Amygdala (tissue), 56 donors: ENCODE measurements around the gene TSPAN14.

Experiments used
- DNase-seq, 56 donors: peaks; one replicate each; lab custom pipeline; 2025; lab: John Stamatoyannopoulos, UW

The TSPAN14 gene

GRCh38 chr10:80485076-80485945 lies 31.2 kb downstream of the TSPAN14 start:
- DNase-seq, result no peak

DNA sequence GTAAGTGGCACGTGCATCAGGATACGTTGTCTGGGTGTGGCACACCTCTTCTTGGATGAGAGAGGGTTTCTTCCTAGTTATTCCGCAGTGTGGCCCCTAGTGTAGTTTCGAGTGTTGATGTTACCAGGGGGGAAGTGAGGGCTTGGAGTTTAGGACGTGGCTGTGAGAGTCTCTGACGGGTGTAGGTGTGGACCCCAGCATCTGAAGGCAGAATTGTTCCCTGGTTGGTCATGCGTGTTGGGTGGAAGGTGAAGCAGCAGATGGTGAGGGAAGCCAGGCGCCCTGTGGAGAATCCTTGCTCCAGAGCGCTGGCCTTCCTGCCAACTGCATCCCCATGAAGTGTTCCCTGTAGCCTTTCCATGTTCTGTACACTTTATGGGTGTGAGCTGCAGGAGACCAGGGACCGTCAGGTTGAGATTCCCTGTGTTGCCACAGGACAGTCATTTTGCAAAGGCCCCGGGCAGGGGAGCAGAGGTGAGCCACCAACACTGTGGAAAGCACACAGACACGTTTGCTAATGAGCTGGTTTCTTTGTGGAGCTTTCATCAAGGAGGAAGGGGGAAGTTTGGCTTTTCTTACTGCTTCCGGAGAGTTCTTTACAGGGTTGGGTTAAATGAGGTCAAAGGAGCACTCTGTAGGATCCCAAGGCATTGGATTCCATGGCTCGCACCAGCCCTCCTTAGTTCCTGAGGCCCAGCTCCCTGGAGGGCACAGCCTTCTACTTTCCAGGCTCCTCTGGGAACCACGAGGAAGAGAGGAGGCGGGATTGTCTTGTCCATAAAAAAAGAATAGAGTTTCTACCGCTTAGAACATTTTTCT lies 32.0 kb downstream of the TSPAN14 start:
- no peak for DNase-seq

- DNase-seq, result no peak
Measured at GRCh38 chr10:80486785-80487420, 32.8 kb downstream of the TSPAN14 start.

DNA sequence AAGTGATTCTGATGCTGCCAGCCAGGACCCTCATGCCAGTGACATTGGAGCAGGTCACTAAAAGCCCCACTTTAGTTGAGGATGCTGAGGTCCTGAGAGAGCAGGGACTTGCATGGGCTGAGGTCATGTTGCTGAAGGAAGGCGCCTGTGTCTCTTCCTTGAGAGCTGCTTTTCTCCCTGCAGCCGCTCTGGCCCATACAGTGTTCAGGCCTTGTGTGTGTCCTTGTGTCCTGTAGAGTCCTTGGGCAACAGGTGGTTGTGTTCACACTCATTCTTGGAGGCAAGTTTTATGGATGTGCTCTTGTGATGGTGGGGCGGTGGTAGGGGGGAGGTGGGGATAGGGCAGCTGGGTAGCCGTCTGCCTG lies 33.3 kb downstream of the TSPAN14 start:
- DNase-seq, result no peak

DNA sequence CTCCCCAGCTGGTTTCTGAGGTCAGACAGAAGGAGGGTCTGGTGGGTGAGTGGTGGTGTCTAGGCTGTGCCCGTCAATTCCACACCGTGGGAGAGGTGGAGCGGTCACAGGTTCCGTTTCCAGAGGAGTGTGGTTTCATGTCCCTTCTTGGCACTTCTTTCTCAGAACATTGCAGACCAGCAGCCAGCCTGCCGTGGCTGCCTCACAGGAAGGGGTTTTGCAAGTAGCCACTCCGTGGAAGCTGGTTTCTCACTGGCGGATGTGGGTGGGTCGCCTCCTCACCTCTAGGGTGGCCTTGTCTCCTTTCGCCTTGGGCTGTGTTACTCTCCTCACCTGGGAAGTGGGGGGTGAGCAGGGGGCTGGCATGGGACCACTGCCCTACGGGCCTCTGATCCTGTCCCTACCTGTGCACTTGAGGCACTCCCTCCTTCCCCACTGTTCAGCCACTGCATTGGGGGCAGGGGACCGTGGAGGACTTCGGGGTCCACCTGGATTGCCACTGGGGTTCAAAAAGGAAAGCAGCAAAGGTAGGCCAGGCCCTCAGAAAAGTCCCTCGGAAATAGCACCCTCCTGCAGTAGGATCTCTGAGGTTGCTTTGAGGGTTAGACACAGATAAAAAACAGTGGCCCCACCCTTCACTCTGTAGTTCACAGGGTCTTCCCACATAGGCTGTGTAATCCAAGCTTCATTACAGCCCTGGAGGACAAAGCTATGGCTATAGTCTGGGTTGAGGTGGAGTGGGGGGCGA lies 33.9 kb downstream of the TSPAN14 start:
- no peak for DNase-seq

DNA sequence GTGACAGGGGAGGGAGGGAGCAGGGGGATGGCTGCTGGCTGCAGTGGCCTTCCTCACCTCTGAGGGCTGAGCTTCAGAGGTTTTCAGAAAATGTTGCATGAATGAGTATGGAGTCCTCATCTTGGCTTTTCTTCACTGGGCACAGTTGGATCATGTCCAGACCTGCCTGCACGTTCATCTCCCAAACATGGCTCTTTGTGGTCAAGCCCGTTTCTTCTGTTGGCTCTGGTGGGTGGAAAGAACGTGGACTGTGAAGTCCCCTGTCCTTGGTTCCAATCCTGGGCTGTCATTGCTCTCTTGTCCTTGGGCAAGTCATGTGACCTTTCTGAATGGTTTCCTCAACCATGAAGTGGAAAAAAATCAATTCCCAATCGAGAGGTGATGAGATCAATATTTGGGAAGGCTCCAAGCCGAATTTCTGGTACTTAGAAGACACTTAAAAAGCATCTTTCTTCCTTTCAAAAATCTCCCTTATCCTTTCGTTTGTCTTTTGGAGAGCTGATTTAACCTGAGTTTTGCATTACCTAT lies 34.5 kb downstream of the TSPAN14 start:
- DNase-seq, result no peak

- DNase-seq, result no peak
Measured at GRCh38 chr10:80489371-80490112, 35.4 kb downstream of the TSPAN14 start.

DNA sequence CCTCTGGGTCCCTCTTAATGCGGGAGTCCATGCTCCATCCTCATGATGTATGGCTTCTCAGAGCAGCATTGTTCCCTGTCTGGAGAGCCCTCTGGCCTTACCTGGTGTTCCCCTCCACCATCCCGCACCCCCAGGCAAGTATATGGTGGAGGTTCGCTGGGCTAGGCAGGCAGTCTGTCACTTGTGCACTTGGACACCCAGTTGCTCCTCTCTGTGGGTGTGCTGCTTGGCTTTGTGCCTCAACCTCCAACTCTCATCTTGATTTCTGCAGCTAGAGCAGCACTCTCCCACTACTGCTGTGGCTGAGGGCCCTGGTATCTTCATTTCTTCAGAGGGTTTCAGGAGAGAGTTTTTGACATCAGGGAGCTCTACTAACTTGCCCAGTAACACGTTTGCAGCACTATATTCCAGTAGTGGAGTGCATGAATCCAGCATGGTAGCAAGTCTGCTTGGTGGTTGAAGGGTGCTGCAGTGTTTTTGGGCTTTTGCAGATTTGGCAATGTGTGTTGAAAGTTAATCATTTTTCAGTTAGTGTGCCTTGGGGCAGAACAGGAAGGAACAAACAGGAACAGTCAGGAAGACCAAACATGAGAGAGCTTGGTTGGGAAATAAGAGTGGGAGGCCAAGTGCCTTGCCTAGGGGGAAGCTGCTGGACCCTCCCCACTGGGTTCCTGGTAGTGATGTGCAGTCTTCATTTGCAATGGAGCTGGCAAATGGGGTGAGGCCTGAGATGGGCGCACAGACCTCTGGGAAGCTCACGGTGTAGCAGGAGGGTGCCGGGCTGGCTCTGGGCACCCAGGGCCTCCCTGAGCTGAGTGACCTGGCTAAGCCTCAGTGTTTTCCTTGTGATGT lies 37.4 kb downstream of the TSPAN14 start:
- DNase-seq, result peak in 2 of 56 donors; percentile 11 to 16

GRCh38 chr10:80492848-80493521 lies 38.9 kb downstream of the TSPAN14 start:
- DNase-seq, result no peak

GRCh38 chr10:80493522-80494051 lies 39.5 kb downstream of the TSPAN14 start:
- peak in 2 of 56 donors; percentile 11 to 31 for DNase-seq

DNA sequence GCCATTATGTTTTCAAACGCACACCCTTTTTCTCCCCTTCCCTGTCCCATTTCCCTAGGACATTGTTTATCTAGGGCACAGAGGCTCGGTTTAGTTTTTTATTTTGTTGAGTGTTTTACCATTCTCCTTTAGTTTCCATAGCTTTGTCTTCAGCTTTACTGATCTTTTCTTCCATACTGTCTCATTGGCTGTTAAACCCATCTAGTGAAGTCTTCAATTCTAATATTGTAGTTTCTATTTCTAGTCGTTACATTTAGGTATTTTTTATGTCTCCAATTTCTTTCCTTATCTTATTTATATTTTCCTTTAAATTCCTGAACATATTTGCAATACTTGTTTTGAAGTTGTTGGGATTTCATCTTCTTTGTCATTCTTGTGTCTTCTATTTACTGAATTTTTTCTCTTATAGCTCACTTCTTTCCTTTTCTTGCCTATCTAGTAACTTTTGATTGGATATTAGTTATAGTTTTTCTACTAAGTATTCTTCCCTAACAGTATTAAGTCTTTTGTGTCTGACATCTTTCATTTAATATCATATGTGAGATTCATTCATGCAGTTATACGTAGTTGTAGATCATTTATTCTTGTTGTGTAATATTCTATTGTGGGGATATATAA lies 42.6 kb downstream of the TSPAN14 start:
- no peak for DNase-seq

GRCh38 chr10:80497187-80498077 lies 43.3 kb downstream of the TSPAN14 start:
- DNase-seq, result peak in 1 of 56 donors; percentile 16

DNA sequence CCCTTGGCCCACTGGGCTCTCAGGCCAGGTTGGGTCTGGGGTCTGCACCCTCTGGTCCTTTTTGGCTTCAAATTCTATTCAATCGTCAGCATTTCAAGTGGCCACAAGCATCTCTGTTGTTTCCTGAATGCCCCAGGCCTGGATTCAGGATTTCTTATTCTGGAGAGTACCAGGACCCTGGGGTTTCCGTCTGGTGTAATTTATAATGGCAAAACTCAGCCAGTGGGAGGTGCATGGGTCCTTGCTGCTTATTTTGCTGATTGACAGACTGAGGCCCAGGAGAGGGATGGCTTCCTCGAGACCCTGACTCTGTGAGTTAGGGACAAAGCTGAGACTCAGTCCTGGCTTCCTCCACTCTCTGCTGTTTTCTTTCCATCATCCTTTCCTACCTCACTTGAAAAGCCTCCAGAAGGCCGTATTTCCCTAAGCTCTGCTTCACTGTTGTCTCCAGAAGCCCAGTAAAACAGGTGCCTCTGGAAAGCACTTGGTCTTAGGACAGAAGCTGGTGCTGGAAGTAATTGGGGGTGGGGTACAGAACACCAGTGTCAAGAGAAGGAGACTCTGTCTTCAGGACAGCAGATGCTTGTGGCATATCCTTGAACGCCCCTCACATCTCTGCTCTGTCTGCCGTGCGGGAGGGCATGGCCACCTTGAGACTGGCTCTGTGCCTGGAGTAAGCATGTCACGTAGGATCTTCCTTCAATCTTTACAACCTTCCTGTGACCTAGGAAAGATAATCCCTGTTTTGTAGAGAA lies 44.1 kb downstream of the TSPAN14 start:
- DNase-seq, result no peak

DNA sequence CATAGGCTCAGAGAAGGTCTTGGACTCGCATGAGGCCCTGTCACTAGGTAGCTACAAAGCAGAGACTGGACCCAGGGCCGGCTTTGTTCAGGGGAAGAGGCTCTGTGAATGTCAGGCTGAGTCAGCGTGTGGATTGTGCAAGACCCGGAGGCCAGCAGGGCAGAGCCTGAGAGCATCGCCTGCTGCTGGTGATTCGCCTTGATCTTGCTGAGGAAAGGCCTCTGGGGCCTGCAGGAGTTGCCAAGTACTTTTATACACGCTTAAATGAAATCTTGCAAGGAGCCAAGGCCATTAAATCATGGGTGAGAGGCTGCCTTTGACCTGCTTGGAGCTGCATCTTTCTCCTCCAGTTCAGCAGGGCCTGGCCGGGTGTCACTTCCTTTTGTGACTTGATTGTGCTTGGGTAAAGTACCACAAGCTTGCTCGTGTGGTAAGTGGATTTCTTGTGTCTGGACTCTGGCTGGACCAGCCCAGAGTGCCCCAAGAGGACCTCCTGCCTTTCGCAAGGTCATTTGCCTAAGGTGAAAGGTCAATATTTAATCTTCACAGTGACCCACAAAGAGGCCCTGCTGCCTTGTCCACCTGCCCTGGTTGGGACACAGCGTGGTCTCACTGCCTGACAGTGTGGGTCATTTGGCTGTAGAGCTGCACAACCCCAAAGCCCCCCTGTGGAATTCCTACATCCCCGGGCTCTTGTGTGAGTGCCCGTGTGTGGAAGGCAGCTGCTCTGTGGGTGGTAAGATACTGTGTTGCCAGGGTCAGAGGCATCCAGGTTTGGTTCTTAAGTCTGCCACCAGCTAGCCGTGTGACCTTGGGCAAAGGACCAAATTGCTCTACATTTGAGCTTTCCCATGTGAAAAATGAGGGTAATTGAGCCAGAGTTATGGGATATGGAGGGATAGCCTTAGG lies 45.0 kb downstream of the TSPAN14 start:
- peak in 42 of 56 donors; percentile 7 to 83 (median 42) for DNase-seq
